ENCODE data around the gene ACTR3C.
"Not testable (repeated sequence)": the region's sequence is repeated elsewhere in the genome, so short reads cannot be mapped to it uniquely, and the experiment has no call there.

GRCh38 chr7:150206848-150207247 lies 116.5 kb downstream of the ACTR3C start:
- not testable (repeated sequence) for TF ChIP-seq XRCC5 (optimal IDR thresholded peaks at IDR 0.05; ENCODE audit: low read length); NCOA1 (CRISPR knock-in tag; IDR thresholded peaks at IDR 0.05); ZNF543 (CRISPR knock-in tag; IDR thresholded peaks at IDR 0.05); SMC3 (IDR thresholded peaks at IDR 0.05; ENCODE audit: low read length); CEBPB (IDR thresholded peaks at IDR 0.05; ENCODE audit: borderline replicate concordance, low read depth, low read length); DPF2 (CRISPR knock-in tag; IDR thresholded peaks at IDR 0.05; ENCODE audit: borderline replicate concordance, low read depth); ZNF563 (CRISPR knock-in tag; IDR thresholded peaks at IDR 0.05); NR2C2 (CRISPR knock-in tag; IDR thresholded peaks at IDR 0.05; ENCODE audit: borderline replicate concordance); REXO4 (CRISPR knock-in tag; IDR thresholded peaks at IDR 0.05; ENCODE audit: borderline replicate concordance); POLR2A (IDR thresholded peaks at IDR 0.05; ENCODE audit: insufficient read depth in 1 of 2, low read depth in 2 of 2, low read length in 2 of 2); ZNF879 (CRISPR knock-in tag; IDR thresholded peaks at IDR 0.05)
- TF ChIP-seq, protein P1, sequence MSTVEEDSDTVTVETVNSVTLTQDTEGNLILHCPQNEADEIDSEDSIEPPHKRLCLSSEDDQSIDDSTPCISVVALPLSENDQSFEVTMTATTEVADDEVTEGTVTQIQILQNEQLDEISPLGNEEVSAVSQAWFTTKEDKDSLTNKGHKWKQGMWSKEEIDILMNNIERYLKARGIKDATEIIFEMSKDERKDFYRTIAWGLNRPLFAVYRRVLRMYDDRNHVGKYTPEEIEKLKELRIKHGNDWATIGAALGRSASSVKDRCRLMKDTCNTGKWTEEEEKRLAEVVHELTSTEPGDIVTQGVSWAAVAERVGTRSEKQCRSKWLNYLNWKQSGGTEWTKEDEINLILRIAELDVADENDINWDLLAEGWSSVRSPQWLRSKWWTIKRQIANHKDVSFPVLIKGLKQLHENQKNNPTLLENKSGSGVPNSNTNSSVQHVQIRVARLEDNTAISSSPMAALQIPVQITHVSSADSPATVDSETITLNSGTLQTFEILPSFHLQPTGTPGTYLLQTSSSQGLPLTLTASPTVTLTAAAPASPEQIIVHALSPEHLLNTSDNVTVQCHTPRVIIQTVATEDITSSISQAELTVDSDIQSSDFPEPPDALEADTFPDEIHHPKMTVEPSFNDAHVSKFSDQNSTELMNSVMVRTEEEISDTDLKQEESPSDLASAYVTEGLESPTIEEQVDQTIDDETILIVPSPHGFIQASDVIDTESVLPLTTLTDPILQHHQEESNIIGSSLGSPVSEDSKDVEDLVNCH (CRISPR knock-in tag; IDR thresholded peaks at IDR 0.05), result not testable (repeated sequence)
- TF ChIP-seq, protein P2, sequence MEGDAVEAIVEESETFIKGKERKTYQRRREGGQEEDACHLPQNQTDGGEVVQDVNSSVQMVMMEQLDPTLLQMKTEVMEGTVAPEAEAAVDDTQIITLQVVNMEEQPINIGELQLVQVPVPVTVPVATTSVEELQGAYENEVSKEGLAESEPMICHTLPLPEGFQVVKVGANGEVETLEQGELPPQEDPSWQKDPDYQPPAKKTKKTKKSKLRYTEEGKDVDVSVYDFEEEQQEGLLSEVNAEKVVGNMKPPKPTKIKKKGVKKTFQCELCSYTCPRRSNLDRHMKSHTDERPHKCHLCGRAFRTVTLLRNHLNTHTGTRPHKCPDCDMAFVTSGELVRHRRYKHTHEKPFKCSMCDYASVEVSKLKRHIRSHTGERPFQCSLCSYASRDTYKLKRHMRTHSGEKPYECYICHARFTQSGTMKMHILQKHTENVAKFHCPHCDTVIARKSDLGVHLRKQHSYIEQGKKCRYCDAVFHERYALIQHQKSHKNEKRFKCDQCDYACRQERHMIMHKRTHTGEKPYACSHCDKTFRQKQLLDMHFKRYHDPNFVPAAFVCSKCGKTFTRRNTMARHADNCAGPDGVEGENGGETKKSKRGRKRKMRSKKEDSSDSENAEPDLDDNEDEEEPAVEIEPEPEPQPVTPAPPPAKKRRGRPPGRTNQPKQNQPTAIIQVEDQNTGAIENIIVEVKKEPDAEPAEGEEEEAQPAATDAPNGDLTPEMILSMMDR (CRISPR knock-in tag; IDR thresholded peaks at IDR 0.05), result not testable (repeated sequence)
- TF ChIP-seq, protein P3, sequence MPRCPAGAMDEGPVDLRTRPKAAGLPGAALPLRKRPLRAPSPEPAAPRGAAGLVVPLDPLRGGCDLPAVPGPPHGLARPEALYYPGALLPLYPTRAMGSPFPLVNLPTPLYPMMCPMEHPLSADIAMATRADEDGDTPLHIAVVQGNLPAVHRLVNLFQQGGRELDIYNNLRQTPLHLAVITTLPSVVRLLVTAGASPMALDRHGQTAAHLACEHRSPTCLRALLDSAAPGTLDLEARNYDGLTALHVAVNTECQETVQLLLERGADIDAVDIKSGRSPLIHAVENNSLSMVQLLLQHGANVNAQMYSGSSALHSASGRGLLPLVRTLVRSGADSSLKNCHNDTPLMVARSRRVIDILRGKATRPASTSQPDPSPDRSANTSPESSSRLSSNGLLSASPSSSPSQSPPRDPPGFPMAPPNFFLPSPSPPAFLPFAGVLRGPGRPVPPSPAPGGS (CRISPR knock-in tag; IDR thresholded peaks at IDR 0.05), result not testable (repeated sequence)

Measured in HepG2 (cell line).